T-helper 17 cell (primary cell): ENCODE data around the gene ORAI3. TPM values are rescaled to one million over a fixed set of nuclear protein-coding genes. Genes with fewer than 3 reads are reported as not detected.
A peak's percentile ranks its signal among the peaks of the same experiment; 100 is the strongest.

Source experiments
- ATAC-seq: fragments of 150-1000 bp; cut with Tn5 transposase; 2 replicates; pipeline ENCODE4 v1.10.0; 2021; ENCODE audit warnings: mild to moderate bottlenecking, moderate library complexity
- DNase-seq, 3 donors: peaks; one replicate each; pipeline versions ENCODE4 v3.0.0 to v3.0.0-alpha.2; 2020 to 2021
- H3K9me3 ChIP-seq: one replicate; pipeline ENCODE4 v1.7.0; 2013; ENCODE audit warnings: low read length, mild to moderate bottlenecking; ENCODE audit not compliant: control insufficient read depth, poor library complexity, severe bottlenecking
- H3K27ac Mint-ChIP-seq: one replicate; pipeline ENCODE4 v1.8.0; 2022; ENCODE audit warnings: mild to moderate bottlenecking, moderate library complexity, mixed read lengths
- H3K27me3 Mint-ChIP-seq: one replicate; pipeline ENCODE4 v1.8.0; 2022; ENCODE audit warnings: mixed read lengths
- H3K36me3 Mint-ChIP-seq: one replicate; pipeline ENCODE4 v1.8.0; 2022; ENCODE audit warnings: low read depth, mixed read lengths
- H3K4me1 Mint-ChIP-seq: one replicate; pipeline ENCODE4 v1.8.0; 2022; ENCODE audit warnings: mild to moderate bottlenecking, mixed read lengths
- H3K4me3 Mint-ChIP-seq: one replicate; pipeline ENCODE4 v1.8.0; 2022; ENCODE audit warnings: mild to moderate bottlenecking, moderate library complexity, mixed read lengths
- total RNA-seq, 4 donors: library from RNA in 2 of 4; stranded (reverse) in 2 of 4; gene quantifications; one replicate each; pipeline ENCODE4 v1.2.3 and lab custom pipeline; 2022 to 2026

Gene ORAI3
- total RNA-seq = 1 to 10 TPM; 6.4 to 7.5 TPM
- 2.8 to 6.3 reads per million in 2 donors for total RNA-seq (lab: John Stamatoyannopoulos, UW)

GRCh38 chr16:30948667-30949649 lies at the start of gene ORAI3:
TSS of gene ORAI3 (plus strand) at chr16:30949068. CDS start at chr16:30949290, 222 bp downstream.
- H3K36me3 Mint-ChIP-seq = no peaks in the 10 kb centered on the region
- ATAC-seq = peak; percentile 69

DNA sequence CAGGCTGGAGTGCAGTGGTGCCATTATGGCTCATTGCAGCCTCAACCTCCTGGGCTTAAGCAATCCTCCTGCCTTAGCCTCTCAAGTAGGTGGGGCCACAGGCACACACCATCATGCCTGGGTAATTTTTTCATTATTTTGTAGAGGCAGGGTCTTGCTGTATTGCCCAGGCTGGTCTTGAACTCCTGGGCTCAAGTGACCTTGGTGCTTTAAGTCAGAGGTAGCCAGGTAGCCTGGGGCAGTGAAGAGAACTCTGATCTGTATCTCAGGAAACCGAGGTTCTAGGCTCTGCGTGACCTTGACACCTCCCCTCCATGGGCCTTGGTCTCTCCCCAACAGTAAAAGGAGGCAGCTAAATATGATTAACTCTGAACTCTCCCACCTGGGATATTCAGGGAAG lies 49.1 kb upstream of the ORAI3 start:
- Mint-ChIP-seq H3K27ac (peak overlapping the region; percentile 63), H3K4me3 (no peak overlapping the region), H3K36me3 (no peaks in the 10 kb centered on the region), H3K4me1 (peaks cover 27% of the 10 kb centered on the region), H3K27me3 (no peaks in the 10 kb centered on the region)
- ATAC-seq (no peak), DNase-seq (no peak)
- H3K9me3 ChIP-seq = no peaks in the 10 kb centered on the region

More at GRCh38 chr16:30948667-30949649, at the start of gene ORAI3:
- peak within 1 kb of the TSS; percentile 94 for H3K4me3 Mint-ChIP-seq
- no peak within 1 kb of the TSS for H3K27ac Mint-ChIP-seq
- H3K4me1 Mint-ChIP-seq = peaks cover 29% of the 10 kb centered on the region
- H3K9me3 ChIP-seq = no peaks in the 10 kb centered on the region
- peak in 1 of 3 donors; percentile 31 for DNase-seq
- no peaks in the 10 kb centered on the region for H3K27me3 Mint-ChIP-seq

- DNase-seq (no peak), ATAC-seq (no peak)
- H3K36me3 Mint-ChIP-seq = no peaks in the 10 kb centered on the region
- no peaks in the 10 kb centered on the region for H3K27me3 Mint-ChIP-seq
- H3K4me3 Mint-ChIP-seq = no peak overlapping the region
- H3K4me1 Mint-ChIP-seq = peaks cover 26% of the 10 kb centered on the region
- no peaks in the 10 kb centered on the region for H3K9me3 ChIP-seq
- H3K27ac Mint-ChIP-seq = peak overlapping the region; percentile 63
These were observed 48.3 kb upstream of the ORAI3 start for GRCh38 chr16:30900588-30900987.

GRCh38 chr16:30901201-30902028 lies 47.5 kb upstream of the ORAI3 start:
- H3K4me1 Mint-ChIP-seq = peaks cover 23% of the 10 kb centered on the region
- peak overlapping the region; percentile 45 for H3K27ac Mint-ChIP-seq
- H3K36me3 Mint-ChIP-seq = no peaks in the 10 kb centered on the region
- H3K9me3 ChIP-seq = no peaks in the 10 kb centered on the region
- no peak for ATAC-seq
- DNase-seq = no peak
- H3K4me3 Mint-ChIP-seq = peak overlapping the region; percentile 73
- no peaks in the 10 kb centered on the region for H3K27me3 Mint-ChIP-seq

DNA sequence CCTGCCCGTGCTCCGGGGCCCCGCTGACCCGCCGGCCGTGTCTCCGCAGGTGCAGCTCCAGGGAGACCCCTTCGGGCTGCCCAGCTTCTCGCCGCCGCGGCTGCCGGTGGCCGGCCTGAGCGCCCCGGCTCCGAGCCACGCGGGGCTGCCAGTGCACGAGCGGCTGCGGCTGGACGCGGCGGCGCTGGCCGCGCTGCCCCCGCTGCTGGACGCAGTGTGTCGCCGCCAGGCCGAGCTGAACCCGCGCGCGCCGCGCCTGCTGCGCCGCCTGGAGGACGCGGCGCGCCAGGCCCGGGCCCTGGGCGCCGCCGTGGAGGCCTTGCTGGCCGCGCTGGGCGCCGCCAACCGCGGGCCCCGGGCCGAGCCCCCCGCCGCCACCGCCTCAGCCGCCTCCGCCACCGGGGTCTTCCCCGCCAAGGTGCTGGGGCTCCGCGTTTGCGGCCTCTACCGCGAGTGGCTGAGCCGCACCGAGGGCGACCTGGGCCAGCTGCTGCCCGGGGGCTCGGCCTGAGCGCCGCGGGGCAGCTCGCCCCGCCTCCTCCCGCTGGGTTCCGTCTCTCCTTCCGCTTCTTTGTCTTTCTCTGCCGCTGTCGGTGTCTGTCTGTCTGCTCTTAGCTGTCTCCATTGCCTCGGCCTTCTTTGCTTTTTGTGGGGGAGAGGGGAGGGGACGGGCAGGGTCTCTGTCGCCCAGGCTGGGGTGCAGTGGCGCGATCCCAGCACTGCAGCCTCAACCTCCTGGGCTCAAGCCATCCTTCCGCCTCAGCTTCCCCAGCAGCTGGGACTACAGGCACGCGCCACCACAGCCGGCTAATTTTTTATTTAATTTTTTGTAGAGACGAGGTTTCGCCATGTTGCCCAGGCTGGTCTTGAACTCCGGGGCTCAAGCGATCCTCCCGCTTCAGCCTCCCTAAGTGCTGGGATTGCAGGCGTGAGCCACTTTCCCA lies 46.6 kb upstream of the ORAI3 start:
- no peaks in the 10 kb centered on the region for H3K27me3 Mint-ChIP-seq
- DNase-seq = peak; percentile 46 to 54 (median 53)

DNA sequence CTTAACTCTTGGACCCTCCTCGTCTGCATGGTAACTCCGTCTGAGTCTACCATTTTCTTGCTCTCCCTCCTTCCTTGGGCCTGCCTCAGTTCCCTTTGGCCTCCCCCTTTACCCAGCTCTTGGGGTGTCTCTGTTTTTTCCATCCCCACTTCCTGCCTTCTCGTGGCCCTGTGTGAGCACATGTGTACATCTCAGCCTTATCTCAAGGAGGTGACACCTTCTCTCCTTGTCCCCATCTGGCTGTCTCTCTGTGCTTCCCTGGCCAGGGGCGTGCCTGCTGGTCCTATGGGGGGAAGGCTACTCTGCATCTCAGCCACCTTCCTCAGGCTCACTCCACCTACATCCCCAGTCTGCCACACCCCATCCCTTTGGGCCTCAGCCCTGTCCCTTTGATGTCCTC lies 45.9 kb upstream of the ORAI3 start:
- H3K36me3 Mint-ChIP-seq = no peaks in the 10 kb centered on the region
- no peaks in the 10 kb centered on the region for H3K27me3 Mint-ChIP-seq
- DNase-seq (no peak), ATAC-seq (no peak)
- peaks cover 25% of the 10 kb centered on the region for H3K4me1 Mint-ChIP-seq
- peak overlapping the region; percentile 96 for H3K27ac Mint-ChIP-seq
- peak overlapping the region; percentile 97 for H3K4me3 Mint-ChIP-seq
- H3K9me3 ChIP-seq = no peaks in the 10 kb centered on the region

More for the DNA sequence above, 46.6 kb upstream of the ORAI3 start:
- Mint-ChIP-seq H3K27ac (peak overlapping the region; percentile 96), H3K36me3 (no peaks in the 10 kb centered on the region), H3K4me1 (peaks cover 18% of the 10 kb centered on the region), H3K4me3 (peak overlapping the region; percentile 97)
- H3K9me3 ChIP-seq = no peaks in the 10 kb centered on the region
- peak; percentile 91 for ATAC-seq

DNA sequence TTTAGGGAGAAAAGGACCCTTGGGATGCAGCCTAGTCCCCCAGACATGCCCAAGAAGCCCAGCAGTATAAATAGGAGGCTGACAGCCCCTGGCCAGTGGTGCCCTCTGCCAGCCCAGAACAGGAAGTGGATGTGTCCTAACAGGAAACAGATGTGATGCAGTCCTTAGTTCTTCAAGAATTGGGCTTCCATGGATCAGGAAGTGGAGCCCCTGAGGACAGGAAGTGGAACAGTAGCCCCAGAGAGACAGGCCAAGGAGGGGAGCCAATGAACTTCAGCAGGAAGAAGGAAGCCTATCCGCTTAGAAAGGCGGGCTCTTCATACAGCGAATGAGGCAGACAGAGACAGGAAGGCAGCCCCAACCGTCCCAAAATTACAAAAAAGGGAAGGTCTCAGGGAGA lies 45.3 kb upstream of the ORAI3 start:
- ATAC-seq = no peak
- Mint-ChIP-seq H3K36me3 (no peaks in the 10 kb centered on the region), H3K27me3 (no peaks in the 10 kb centered on the region), H3K27ac (peak overlapping the region; percentile 96), H3K4me3 (no peak overlapping the region), H3K4me1 (peaks cover 26% of the 10 kb centered on the region)
- H3K9me3 ChIP-seq = no peaks in the 10 kb centered on the region
- no peak for DNase-seq

GRCh38 chr16:30904114-30904780 lies 44.6 kb upstream of the ORAI3 start:
- H3K4me3 Mint-ChIP-seq = no peak overlapping the region
- ATAC-seq (no peak), DNase-seq (no peak)
- no peaks in the 10 kb centered on the region for H3K27me3 Mint-ChIP-seq
- no peak overlapping the region for H3K27ac Mint-ChIP-seq
- peaks cover 26% of the 10 kb centered on the region for H3K4me1 Mint-ChIP-seq
- H3K9me3 ChIP-seq = no peaks in the 10 kb centered on the region
- H3K36me3 Mint-ChIP-seq = no peaks in the 10 kb centered on the region

DNA sequence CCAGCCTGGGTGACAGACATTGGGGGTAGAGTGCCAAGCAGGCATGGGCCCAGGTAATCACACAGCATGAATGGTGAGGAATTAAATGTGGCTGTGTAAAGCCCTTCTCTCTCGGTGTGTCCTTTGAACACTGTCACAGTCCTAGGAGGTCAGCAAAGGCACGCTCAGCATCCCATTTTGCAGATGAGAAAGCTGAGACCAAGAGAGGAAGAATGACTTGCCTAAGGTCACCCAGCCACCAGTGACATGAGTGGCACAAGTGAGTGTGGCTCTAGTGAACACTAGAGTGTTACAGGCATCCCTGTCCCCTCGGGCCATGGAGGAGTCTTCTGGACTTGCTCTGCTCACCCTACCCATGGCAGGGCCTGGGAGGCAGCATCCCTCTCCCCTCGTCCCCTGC lies 41.8 kb upstream of the ORAI3 start:
- peaks cover 21% of the 10 kb centered on the region for H3K4me1 Mint-ChIP-seq
- no peaks in the 10 kb centered on the region for H3K27me3 Mint-ChIP-seq
- no peaks in the 10 kb centered on the region for H3K9me3 ChIP-seq
- no peaks in the 10 kb centered on the region for H3K36me3 Mint-ChIP-seq
- no peak for ATAC-seq
- DNase-seq = no peak
- no peak overlapping the region for H3K27ac Mint-ChIP-seq
- no peak overlapping the region for H3K4me3 Mint-ChIP-seq

DNA sequence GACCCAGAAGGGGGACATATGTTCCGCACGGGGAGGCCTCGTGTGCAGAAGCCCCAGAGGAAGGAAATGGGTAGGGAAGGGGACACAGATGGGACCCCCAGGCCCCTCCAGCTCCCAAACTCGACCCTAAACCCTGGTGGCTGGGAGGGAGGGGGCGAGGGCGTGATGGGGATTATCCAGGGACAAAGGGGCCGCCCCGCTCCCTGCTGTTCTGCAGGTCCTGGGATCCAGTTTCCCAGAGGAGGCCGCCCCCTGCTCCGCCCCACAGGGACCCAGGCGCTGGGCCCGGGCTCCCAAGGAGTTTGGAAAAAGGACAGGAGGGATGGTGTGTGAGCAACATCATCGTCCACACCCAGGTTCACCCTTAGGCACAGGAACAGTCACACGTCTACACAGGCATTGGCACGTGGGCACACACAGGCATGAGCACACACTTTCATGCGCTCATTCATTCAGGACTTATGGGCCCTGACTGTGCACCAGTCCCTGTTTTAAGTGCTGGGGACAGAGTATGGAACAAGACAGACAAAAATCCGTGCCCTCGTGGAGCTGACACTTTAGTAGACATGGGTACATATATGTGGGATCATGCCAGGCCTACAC lies 38.3 kb upstream of the ORAI3 start:
- DNase-seq = no peak
- ATAC-seq = no peak
- H3K27ac Mint-ChIP-seq = no peak overlapping the region
- H3K9me3 ChIP-seq = no peaks in the 10 kb centered on the region
- H3K36me3 Mint-ChIP-seq = no peaks in the 10 kb centered on the region
- H3K4me3 Mint-ChIP-seq = no peak overlapping the region
- no peaks in the 10 kb centered on the region for H3K27me3 Mint-ChIP-seq
- H3K4me1 Mint-ChIP-seq = peaks cover 9% of the 10 kb centered on the region

- no peak overlapping the region for H3K27ac Mint-ChIP-seq
- DNase-seq = no peak
- peaks cover 2% of the 10 kb centered on the region for H3K4me1 Mint-ChIP-seq
- H3K27me3 Mint-ChIP-seq = no peaks in the 10 kb centered on the region
- H3K36me3 Mint-ChIP-seq = no peaks in the 10 kb centered on the region
- no peaks in the 10 kb centered on the region for H3K9me3 ChIP-seq
- H3K4me3 Mint-ChIP-seq = peak overlapping the region; percentile 67
- ATAC-seq = no peak
These were observed 36.0 kb upstream of the ORAI3 start for GRCh38 chr16:30912794-30913412.
